SK-N-SH treated with all-trans-retinoic acid at 6 μM for 48 hours (cell line): ENCODE measurements around the gene HES5.
A peak's percentile ranks its signal among the peaks of the same experiment; 100 is the strongest.

Experiments used
- ATAC-seq: fragments of 200-7000 bp; cut with Tn5 transposase; 3 replicates; pipeline ENCODE4 v1.9.1; 2020; ENCODE audit warnings: mild to moderate bottlenecking, moderate library complexity
- ARNTL ChIP-seq: fragments of 450-650 bp; formaldehyde crosslinking; IDR thresholded peaks from 2 replicates; pipeline ENCODE4 v1.5.0; 2020; ENCODE audit warnings: low read depth, mild to moderate bottlenecking, moderate library complexity, borderline replicate concordance
- BACH2 ChIP-seq: fragments of 250-450 bp; sonication (Bioruptor Pico); IDR thresholded peaks from 2 replicates; pipeline ENCODE4 v1.9.0; 2021; ENCODE audit warnings: mild to moderate bottlenecking, borderline replicate concordance
- CREB5 ChIP-seq: fragments of 250-450 bp; sonication (Bioruptor Pico); IDR thresholded peaks from 2 replicates; pipeline ENCODE4 v1.5.1; 2020; ENCODE audit warnings: low read depth, mild to moderate bottlenecking, moderate library complexity
- CSDC2 ChIP-seq: fragments of 250-450 bp; sonication (Bioruptor Pico); IDR thresholded peaks from 2 replicates; pipeline ENCODE4 v1.5.0; 2020; ENCODE audit warnings: mild to moderate bottlenecking, moderate library complexity
- CSRNP3 ChIP-seq: fragments of 250-450 bp; sonication (Bioruptor Pico); IDR thresholded peaks from 2 replicates; pipeline ENCODE4 v1.5.1; 2021; ENCODE audit warnings: mild to moderate bottlenecking, moderate library complexity
- ESRRG ChIP-seq: fragments of 250-450 bp; sonication (Bioruptor Pico); IDR thresholded peaks from 2 replicates; pipeline ENCODE4 v1.6.1; 2021; ENCODE audit warnings: mild to moderate bottlenecking
- GLIS3 ChIP-seq: fragments of 250-450 bp; sonication (Bioruptor Pico); IDR thresholded peaks from 2 replicates; pipeline ENCODE4 v1.5.0; 2020; ENCODE audit warnings: mild to moderate bottlenecking, moderate library complexity
- ISL1 ChIP-seq: fragments of 250-450 bp; sonication (Bioruptor Pico); IDR thresholded peaks from 2 replicates; pipeline ENCODE4 v2.1.2; 2022; ENCODE audit warnings: mild to moderate bottlenecking, moderate library complexity
- OSR1 ChIP-seq: fragments of 250-450 bp; sonication (Bioruptor Pico); IDR thresholded peaks from 2 replicates; pipeline ENCODE4 v1.8.0; 2022; ENCODE audit warnings: moderate library complexity, mild to moderate bottlenecking, inconsistent platforms
- PATZ1 ChIP-seq: fragments of 250-450 bp; sonication (Bioruptor Pico); IDR thresholded peaks from 2 replicates; pipeline ENCODE4 v1.8.0; 2020; ENCODE audit warnings: mild to moderate bottlenecking, moderate library complexity, borderline replicate concordance
- POU6F1 ChIP-seq: fragments of 250-450 bp; sonication (Bioruptor Pico); IDR thresholded peaks from 2 replicates; pipeline ENCODE4 v1.8.0; 2021; ENCODE audit warnings: low read depth, mild to moderate bottlenecking, moderate library complexity, borderline replicate concordance
- SNAI2 ChIP-seq: fragments of 250-450 bp; sonication (Bioruptor Pico); IDR thresholded peaks from 2 replicates; pipeline ENCODE4 v1.5.0; 2020; ENCODE audit warnings: mild to moderate bottlenecking, moderate library complexity
- TCF4 ChIP-seq: fragments of 250-450 bp; sonication (Bioruptor Pico); IDR thresholded peaks from 2 replicates; pipeline ENCODE4 v1.8.0; 2021; ENCODE audit warnings: mild to moderate bottlenecking, moderate library complexity, borderline replicate concordance
- TOX ChIP-seq: fragments of 250-450 bp; sonication (Bioruptor Pico); IDR thresholded peaks from 2 replicates; pipeline ENCODE4 v1.8.0; 2021; ENCODE audit warnings: mild to moderate bottlenecking, moderate library complexity, borderline replicate concordance
- TSHZ2 ChIP-seq: fragments of 250-450 bp; sonication (Bioruptor Pico); IDR thresholded peaks from 2 replicates; pipeline ENCODE4 v1.5.0; 2020; ENCODE audit warnings: mild to moderate bottlenecking, moderate library complexity
- ZC3H10 ChIP-seq: fragments of 250-450 bp; sonication (Bioruptor Pico); IDR thresholded peaks from 2 replicates; pipeline ENCODE4 v1.5.1; 2021; ENCODE audit warnings: mild to moderate bottlenecking, moderate library complexity
- ZFP30 ChIP-seq: fragments of 450-650 bp; formaldehyde crosslinking; IDR thresholded peaks from 2 replicates; pipeline ENCODE4 v1.5.0; 2022; ENCODE audit warnings: mild to moderate bottlenecking, moderate library complexity
- ZNF565 ChIP-seq: fragments of 450-650 bp; formaldehyde crosslinking; conservative IDR thresholded peaks from 2 replicates; pipeline ENCODE4 v1.5.0; 2020; ENCODE audit warnings: low read depth, mild to moderate bottlenecking, moderate library complexity
- ZNF70 ChIP-seq: fragments of 450-650 bp; formaldehyde crosslinking; IDR thresholded peaks from 2 replicates; pipeline ENCODE4 v1.5.0; 2020; ENCODE audit warnings: mild to moderate bottlenecking, moderate library complexity
- ZNF8 ChIP-seq: fragments of 450-650 bp; formaldehyde crosslinking; IDR thresholded peaks from 2 replicates; pipeline ENCODE4 v1.5.0; 2020; ENCODE audit warnings: mild to moderate bottlenecking, moderate library complexity

Gene HES5

GRCh38 chr1:2540816-2541492 lies 10.9 kb upstream of the HES5 start (continued):
- TF ChIP-seq GLIS3 (CRISPR knock-in tag): no peak
- TF ChIP-seq TCF4: no peak
- TF ChIP-seq ZC3H10 (CRISPR knock-in tag): no peak

GRCh38 chr1:2539312-2539907 lies 9.3 kb upstream of the HES5 start:
- ATAC-seq: peak; percentile 42

GRCh38 chr1:2538872-2539271 lies 8.8 kb upstream of the HES5 start:
- ATAC-seq: no peak
- TF ChIP-seq PATZ1 (CRISPR knock-in tag) (no peak), POU6F1 (no peak), TOX (CRISPR knock-in tag) (no peak), ZNF70 (CRISPR knock-in tag) (no peak), ZNF8 (CRISPR knock-in tag) (no peak), TCF4 (no peak), GLIS3 (CRISPR knock-in tag) (no peak), OSR1 (no peak), CSDC2 (CRISPR knock-in tag) (no peak), ESRRG (CRISPR knock-in tag) (no peak), ISL1 (CRISPR knock-in tag) (no peak), ZFP30 (CRISPR knock-in tag) (no peak), CREB5 (CRISPR knock-in tag) (no peak), ZNF565 (CRISPR knock-in tag) (no peak)

More at GRCh38 chr1:2539312-2539907, 9.3 kb upstream of the HES5 start:
- TF ChIP-seq BACH2 (CRISPR knock-in tag) (no peak), SNAI2 (CRISPR knock-in tag) (no peak), CSRNP3 (CRISPR knock-in tag) (no peak), ISL1 (CRISPR knock-in tag) (no peak), ZNF565 (CRISPR knock-in tag) (no peak), POU6F1 (no peak), ZNF8 (CRISPR knock-in tag) (no peak), ESRRG (CRISPR knock-in tag) (no peak), ZNF70 (CRISPR knock-in tag) (no peak), CSDC2 (CRISPR knock-in tag) (no peak), ARNTL (CRISPR knock-in tag) (no peak), GLIS3 (CRISPR knock-in tag) (no peak), OSR1 (no peak), TSHZ2 (CRISPR knock-in tag) (no peak)
- TF ChIP-seq, all 23 proteins: peak for 0
